IMR-90 (cell line): ENCODE measurements around the gene NAV2. TPM values are rescaled to one million over a fixed set of nuclear protein-coding genes. Genes with fewer than 3 reads are reported as not detected.

Experiments
- ATAC-seq: fragments of 200-7000 bp; cut with Tn5 transposase; 2 replicates; pipeline ENCODE4 v1.9.1; 2020; ENCODE audit warnings: low read depth, mild to moderate bottlenecking, moderate library complexity
- BruUV-seq: library from RNA; stranded (reverse); fragments of 400-500 nt; replicated peaks from 2 replicates; lab custom pipeline; 2021; lab: Mats Ljungman, UMichigan
- CTCF ChIA-PET: fragments of 300-600 bp; formaldehyde crosslinking; extraction: SDS; loops from one replicate; lab custom pipeline; 2021; ENCODE audit warnings: antibody characterized with exemption; lab: Yijun Ruan, JAX
- POLR2A ChIA-PET: fragments of 300-600 bp; sonication (Branson Sonifier 250); formaldehyde crosslinking; loops from one replicate; lab custom pipeline; 2022; ENCODE audit warnings: antibody characterized with exemption; ENCODE audit not compliant: unreplicated experiment; lab: Charles Lee
- DNase-seq: peaks from one replicate; pipeline ENCODE4 v3.0.0; 2013
- H2AFZ ChIP-seq: replicated peaks from 2 replicates; pipeline ENCODE3; 2013; ENCODE audit warnings: low read length, mild to moderate bottlenecking; ENCODE audit not compliant: poor library complexity
- H2AK5ac ChIP-seq: 2 replicates; pipeline ENCODE4 v1.6.1; 2013; ENCODE audit warnings: low read depth, low read length, inconsistent platforms
- H2AK9ac ChIP-seq: replicated peaks from 2 replicates; pipeline ENCODE3; 2013; ENCODE audit warnings: mild to moderate bottlenecking, low read depth, low read length, moderate library complexity; ENCODE audit not compliant: poor library complexity
- H2BK120ac ChIP-seq: 2 replicates; pipeline ENCODE4 v1.6.1; 2013; ENCODE audit warnings: low read depth, low read length, inconsistent platforms
- H2BK15ac ChIP-seq: 3 replicates; pipeline ENCODE4 v1.6.1; 2013; ENCODE audit warnings: low read depth, low read length, inconsistent platforms
- H2BK20ac ChIP-seq: 2 replicates; pipeline ENCODE4 v1.6.1; 2013; ENCODE audit warnings: low read depth, mild to moderate bottlenecking, inconsistent platforms, low read length, moderate library complexity
- H2BK5ac ChIP-seq: 2 replicates; pipeline ENCODE4 v1.6.1; 2013; ENCODE audit warnings: mild to moderate bottlenecking, low read depth, low read length, inconsistent platforms; ENCODE audit not compliant: poor library complexity, severe bottlenecking
- H3K14ac ChIP-seq: replicated peaks from 2 replicates; pipeline ENCODE4 v1.6.1; 2013; ENCODE audit warnings: low read depth, low read length, inconsistent platforms
- H3K18ac ChIP-seq: 2 replicates; pipeline ENCODE4 v1.6.1; 2013; ENCODE audit warnings: low read depth, low read length, control low read depth
- H3K23ac ChIP-seq: 2 replicates; pipeline ENCODE4 v1.6.1; 2013; ENCODE audit warnings: low read depth, low read length, inconsistent platforms
- H3K27ac ChIP-seq: 2 replicates; pipeline ENCODE4 v1.5.1; 2013; ENCODE audit warnings: mild to moderate bottlenecking, control low read depth, low read length; ENCODE audit not compliant: insufficient read depth
- H3K27me3 ChIP-seq: 2 replicates; pipeline ENCODE4 v1.6.1; 2013; ENCODE audit warnings: low read length; ENCODE audit not compliant: control insufficient read depth, insufficient read depth
- H3K36me3 ChIP-seq: 2 replicates; pipeline ENCODE4 v1.6.1; 2013; ENCODE audit warnings: low read length, mixed read lengths; ENCODE audit not compliant: control insufficient read depth, insufficient read depth
- H3K4ac ChIP-seq: 2 replicates; pipeline ENCODE4 v1.6.1; 2013; ENCODE audit warnings: low read depth, low read length, inconsistent platforms
- H3K4me1 ChIP-seq: 2 replicates; pipeline ENCODE4 v1.6.1; 2013; ENCODE audit warnings: low read length, mixed read lengths; ENCODE audit not compliant: control insufficient read depth, insufficient read depth
- H3K4me2 ChIP-seq: 2 replicates; pipeline ENCODE4 v1.6.1; 2013; ENCODE audit warnings: low read depth, mild to moderate bottlenecking, control low read depth, low read length, moderate library complexity
- H3K4me3 ChIP-seq: 2 replicates; pipeline ENCODE4 v1.5.1; 2013; ENCODE audit warnings: low read depth, mild to moderate bottlenecking, control low read depth, low read length, moderate library complexity; ENCODE audit not compliant: insufficient read depth
- H3K56ac ChIP-seq: 2 replicates; pipeline ENCODE4 v1.6.1; 2013; ENCODE audit warnings: low read length, inconsistent platforms; ENCODE audit not compliant: insufficient read depth; ENCODE audit errors: extremely low read depth
- H3K79me1 ChIP-seq, 2 experiments: 2 replicates each; pipeline ENCODE4 v1.6.1; 2013; ENCODE audit warnings: low read length in 2 of 2, inconsistent platforms in 1 of 2, low read depth in 1 of 2
- H3K9ac ChIP-seq: 2 replicates; pipeline ENCODE4 v1.6.1; 2013; ENCODE audit warnings: low read depth, low read length, control low read depth
- H3K9me1 ChIP-seq: 2 replicates; pipeline ENCODE4 v1.6.1; 2013; ENCODE audit warnings: low read length, inconsistent platforms; ENCODE audit not compliant: insufficient read depth
- H3K9me3 ChIP-seq: 2 replicates; pipeline ENCODE4 v1.6.1; 2013; ENCODE audit warnings: low read length; ENCODE audit not compliant: control insufficient read depth, insufficient read depth
- H4K20me1 ChIP-seq: 2 replicates; pipeline ENCODE4 v1.6.1; 2013; ENCODE audit warnings: low read length, inconsistent platforms; ENCODE audit not compliant: insufficient read depth
- H4K5ac ChIP-seq: 2 replicates; pipeline ENCODE4 v1.6.1; 2013; ENCODE audit warnings: mild to moderate bottlenecking, low read depth, low read length, control low read depth
- H4K8ac ChIP-seq, 2 experiments: 2 replicates each; pipeline ENCODE4 v1.6.1; 2013; ENCODE audit warnings: low read depth in 2 of 2, low read length in 2 of 2, control low read depth in 1 of 2, inconsistent platforms in 1 of 2
- H4K91ac ChIP-seq: 2 replicates; pipeline ENCODE4 v1.6.1; 2013; ENCODE audit warnings: low read depth, low read length, inconsistent platforms; ENCODE audit not compliant: insufficient read depth
- BHLHE40 ChIP-seq: fragments of 150-350 bp; IDR thresholded peaks from 2 replicates; pipeline ENCODE4 v1.6.1; 2016; ENCODE audit warnings: mild to moderate bottlenecking, low read depth, low read length
- CEBPB ChIP-seq: IDR thresholded peaks from 2 replicates; pipeline ENCODE4 v1.6.1; 2012; ENCODE audit warnings: low read depth, low read length, improper control_type of control experiment
- CHD1 ChIP-seq: IDR thresholded peaks from 2 replicates; pipeline ENCODE4 v1.6.1; 2012; ENCODE audit warnings: low read depth, low read length, improper control_type of control experiment
- FOS ChIP-seq: fragments of 150-350 bp; IDR thresholded peaks from 2 replicates; pipeline ENCODE4 v1.6.1; 2016; ENCODE audit warnings: low read depth, low read length
- MAFK ChIP-seq: IDR thresholded peaks from 2 replicates; pipeline ENCODE4 v1.6.1; 2012; ENCODE audit warnings: low read depth, low read length, improper control_type of control experiment
- MAZ ChIP-seq: IDR thresholded peaks from 2 replicates; pipeline ENCODE4 v1.6.1; 2012; ENCODE audit warnings: low read depth, mild to moderate bottlenecking, low read length, improper control_type of control experiment, moderate library complexity, borderline replicate concordance
- MXI1 ChIP-seq: IDR thresholded peaks from 2 replicates; pipeline ENCODE4 v1.6.1; 2012; ENCODE audit warnings: low read depth, mild to moderate bottlenecking, low read length, moderate library complexity, borderline replicate concordance
- NFE2L2 ChIP-seq: fragments of 150-350 bp; IDR thresholded peaks from 2 replicates; pipeline ENCODE4 v1.6.1; 2016; ENCODE audit warnings: low read depth, mild to moderate bottlenecking, low read length
- POLR2A ChIP-seq: IDR thresholded peaks from 2 replicates; pipeline ENCODE4 v1.6.1; 2012; ENCODE audit warnings: mild to moderate bottlenecking, low read depth, low read length
- RAD21 ChIP-seq: IDR thresholded peaks from 2 replicates; pipeline ENCODE4 v1.6.1; 2012; ENCODE audit warnings: low read length, improper control_type of control experiment
- RCOR1 ChIP-seq: IDR thresholded peaks from 2 replicates; pipeline ENCODE4 v1.6.1; 2012; ENCODE audit warnings: mild to moderate bottlenecking, low read length, improper control_type of control experiment; ENCODE audit not compliant: insufficient replicate concordance
- RFX5 ChIP-seq: IDR thresholded peaks from 2 replicates; pipeline ENCODE4 v1.8.0; 2012; ENCODE audit warnings: low read depth, mild to moderate bottlenecking, low read length, moderate library complexity
- SMC3 ChIP-seq: fragments of 150-350 bp; IDR thresholded peaks from 2 replicates; pipeline ENCODE4 v1.6.1; 2016; ENCODE audit warnings: low read depth, mild to moderate bottlenecking, antibody characterized with exemption, low read length, moderate library complexity
- WGBS, 2 experiments: methylation state at CpG; one replicate each; pipeline versions ENCODE4 v1.1.5 to v1.1.7; 2013; ENCODE audit warnings: missing lambda C conversion rate in 2 of 2; ENCODE audit not compliant: insufficient read length in 1 of 2; ENCODE audit errors: extremely low coverage in 2 of 2; 5-methylcytosine and 5-hydroxymethylcytosine counted together
- dilution Hi-C: fragments of 300-500 bp; cut with HindIII; formaldehyde crosslinking; loops from one replicate; pipeline ENCODE4 v1.14.3; 2018; ENCODE audit warnings: low sequenced_read_pairs; ENCODE audit not compliant: unreplicated experiment
- in situ Hi-C: fragments of 300-500 bp; cut with MboI; formaldehyde crosslinking; loops from 3 replicates; pipeline ENCODE4 v1.14.3; 2019; ENCODE audit warnings: low sequenced_read_pairs, inconsistent platforms, mixed read lengths
- intact Hi-C: fragments of 100-400 bp; cut with micrococcal nuclease; formaldehyde crosslinking; loops from 2 replicates; pipeline ENCODE4 v1.10.0; 2022
- polyA plus RNA-seq, 3 experiments: library from polyadenylated mRNA; depleted of rRNA; stranded (reverse); fragments of >200 nt; gene quantifications; 2 replicates each; pipeline ENCODE4 v1.2.3, GENCODE V29; 2012; ENCODE audit warnings: low replicate concordance in 1 of 3
- total RNA-seq: library from RNA; depleted of rRNA; stranded (reverse); fragments of >200 nt; gene quantifications from 2 replicates; pipeline ENCODE4 v1.2.3, GENCODE V29; 2012
- TF ChIP-seq, protein P1 (sequence below): fragments of 150-350 bp; IDR thresholded peaks from 2 replicates; pipeline ENCODE4 v1.6.1; 2017; ENCODE audit warnings: mild to moderate bottlenecking, antibody characterized with exemption, low read length, low read depth
- TF ChIP-seq, protein P2 (sequence below): conservative IDR thresholded peaks from 2 replicates; pipeline ENCODE4 v1.5.1; 2012; ENCODE audit warnings: mild to moderate bottlenecking, low read depth, low read length, improper control_type of control experiment
- TF ChIP-seq, protein P3 (sequence below): fragments of 150-350 bp; IDR thresholded peaks from 2 replicates; pipeline ENCODE4 v1.6.1; 2016; ENCODE audit warnings: low read depth, mild to moderate bottlenecking, low read length, moderate library complexity, borderline replicate concordance

Gene NAV2
- total and polyA plus RNA-seq, 2 of the 4 experiments (the other 2 are of a cell fraction): 4.5 to 12.6 TPM

- ChIA-PET CTCF (interaction anchor here (0.8 to 1.0 kb wide), 2 partner anchors 9 to 20 kb away, joined by 3 read pairs; no protein-coding TSS in a partner anchor), POLR2A (no interaction called here)
- no peak overlapping the region for H2BK120ac ChIP-seq
- dilution Hi-C loops (no loop called here), intact Hi-C loops (no loop called here), in situ Hi-C loops (no loop called here)
- no peak overlapping the region for H3K23ac ChIP-seq
- peaks cover 3 to 5% of the 10 kb centered on the region in 2 experiments; a peak in 2 of 4 replicates for H3K79me1 ChIP-seq
- H3K14ac ChIP-seq: no peak overlapping the region
- H3K56ac ChIP-seq: no peak overlapping the region
- H3K4me2 ChIP-seq: no peak overlapping the region
- no peak overlapping the region for H4K8ac ChIP-seq
- no peak overlapping the region for H2AFZ ChIP-seq
- 83% methylated on average over 1 of the region's 2 CpGs; no CpG with 5 or more reads in 1 of the 2 experiments for WGBS, 2 experiments
- H2BK5ac ChIP-seq: no peak overlapping the region
- H3K36me3 ChIP-seq: peaks cover 6% of the 10 kb centered on the region
- no peak overlapping the region for H2AK5ac ChIP-seq
- no peaks in the 10 kb centered on the region for H3K9me3 ChIP-seq
- peaks cover 11% of the 10 kb centered on the region for H3K4me1 ChIP-seq
- H4K20me1 ChIP-seq: peaks cover 3% of the 10 kb centered on the region; the same call in 1 of the 2 replicates
- peaks cover 10% of the 10 kb centered on the region; the same call in 1 of the 2 replicates for H3K9me1 ChIP-seq
- ATAC-seq (no peak), DNase-seq (no peak)
- TF ChIP-seq POLR2A: no peak
- no peak for TF ChIP-seq FOS
- no peak for TF ChIP-seq RAD21
- TF ChIP-seq MXI1: no peak
- TF ChIP-seq MAZ: no peak
- TF ChIP-seq, protein P1, sequence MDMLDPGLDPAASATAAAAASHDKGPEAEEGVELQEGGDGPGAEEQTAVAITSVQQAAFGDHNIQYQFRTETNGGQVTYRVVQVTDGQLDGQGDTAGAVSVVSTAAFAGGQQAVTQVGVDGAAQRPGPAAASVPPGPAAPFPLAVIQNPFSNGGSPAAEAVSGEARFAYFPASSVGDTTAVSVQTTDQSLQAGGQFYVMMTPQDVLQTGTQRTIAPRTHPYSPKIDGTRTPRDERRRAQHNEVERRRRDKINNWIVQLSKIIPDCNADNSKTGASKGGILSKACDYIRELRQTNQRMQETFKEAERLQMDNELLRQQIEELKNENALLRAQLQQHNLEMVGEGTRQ: no peak
- no peak for TF ChIP-seq CHD1
- no peak for TF ChIP-seq BHLHE40
- TF ChIP-seq, protein P2, sequence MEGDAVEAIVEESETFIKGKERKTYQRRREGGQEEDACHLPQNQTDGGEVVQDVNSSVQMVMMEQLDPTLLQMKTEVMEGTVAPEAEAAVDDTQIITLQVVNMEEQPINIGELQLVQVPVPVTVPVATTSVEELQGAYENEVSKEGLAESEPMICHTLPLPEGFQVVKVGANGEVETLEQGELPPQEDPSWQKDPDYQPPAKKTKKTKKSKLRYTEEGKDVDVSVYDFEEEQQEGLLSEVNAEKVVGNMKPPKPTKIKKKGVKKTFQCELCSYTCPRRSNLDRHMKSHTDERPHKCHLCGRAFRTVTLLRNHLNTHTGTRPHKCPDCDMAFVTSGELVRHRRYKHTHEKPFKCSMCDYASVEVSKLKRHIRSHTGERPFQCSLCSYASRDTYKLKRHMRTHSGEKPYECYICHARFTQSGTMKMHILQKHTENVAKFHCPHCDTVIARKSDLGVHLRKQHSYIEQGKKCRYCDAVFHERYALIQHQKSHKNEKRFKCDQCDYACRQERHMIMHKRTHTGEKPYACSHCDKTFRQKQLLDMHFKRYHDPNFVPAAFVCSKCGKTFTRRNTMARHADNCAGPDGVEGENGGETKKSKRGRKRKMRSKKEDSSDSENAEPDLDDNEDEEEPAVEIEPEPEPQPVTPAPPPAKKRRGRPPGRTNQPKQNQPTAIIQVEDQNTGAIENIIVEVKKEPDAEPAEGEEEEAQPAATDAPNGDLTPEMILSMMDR: no peak
- TF ChIP-seq RCOR1: no peak
- TF ChIP-seq SMC3: no peak
- TF ChIP-seq, protein P3, sequence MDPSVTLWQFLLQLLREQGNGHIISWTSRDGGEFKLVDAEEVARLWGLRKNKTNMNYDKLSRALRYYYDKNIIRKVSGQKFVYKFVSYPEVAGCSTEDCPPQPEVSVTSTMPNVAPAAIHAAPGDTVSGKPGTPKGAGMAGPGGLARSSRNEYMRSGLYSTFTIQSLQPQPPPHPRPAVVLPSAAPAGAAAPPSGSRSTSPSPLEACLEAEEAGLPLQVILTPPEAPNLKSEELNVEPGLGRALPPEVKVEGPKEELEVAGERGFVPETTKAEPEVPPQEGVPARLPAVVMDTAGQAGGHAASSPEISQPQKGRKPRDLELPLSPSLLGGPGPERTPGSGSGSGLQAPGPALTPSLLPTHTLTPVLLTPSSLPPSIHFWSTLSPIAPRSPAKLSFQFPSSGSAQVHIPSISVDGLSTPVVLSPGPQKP: no peak
- TF ChIP-seq RFX5: no peak
- TF ChIP-seq MAFK: no peak
- no peak for TF ChIP-seq NFE2L2
- no peak for TF ChIP-seq CEBPB
- H3K4ac ChIP-seq: no peak overlapping the region
- H4K5ac ChIP-seq: no peak overlapping the region
- no peak overlapping the region for H2BK15ac ChIP-seq
- H3K27ac ChIP-seq: no peak overlapping the region
- no peaks in the 10 kb centered on the region for H3K27me3 ChIP-seq
- no peak overlapping the region for H3K18ac ChIP-seq
- H4K91ac ChIP-seq: no peak overlapping the region
- no peak overlapping the region for H3K9ac ChIP-seq
- H3K4me3 ChIP-seq: no peak overlapping the region
- no peak overlapping the region for H2BK20ac ChIP-seq
- no TSS peak for BruUV-seq
- H2AK9ac ChIP-seq: no peak overlapping the region
Measured at GRCh38 chr11:19894404-19894803, 181.8 kb downstream of the NAV2 start.
